Omental fat pad (tissue), 4 donors: ENCODE measurements around the gene ZNF674. TPM values are rescaled to one million over a fixed set of nuclear protein-coding genes. Genes with fewer than 3 reads are reported as not detected.

Experiments
- ATAC-seq: fragments of 150-250 bp; one replicate; pipeline ENCODE4 v1.9.1; 2016; ENCODE audit warnings: mild to moderate bottlenecking, moderate library complexity; ENCODE audit not compliant: low FRiP score
- DNase-seq: peaks from one replicate; pipeline ENCODE4 v3.0.0-alpha.2; 2019; ENCODE audit warnings: low spot score
- CTCF ChIP-seq, 3 donors: fragments of 450-650 bp; IDR thresholded peaks; one replicate each; pipeline ENCODE4 v1.5.1; 2016 to 2017; ENCODE audit warnings: antibody characterized with exemption in 3 of 3, mild to moderate bottlenecking in 3 of 3, moderate library complexity in 2 of 3
- total RNA-seq, 4 donors: library from RNA; depleted of rRNA; stranded (reverse); fragments of >200 nt; gene quantifications; one replicate each; pipeline ENCODE4 v1.1.0, GENCODE V29; 2016

ZNF674 gene
- total RNA-seq, 4 donors from 2014 or later = 1.9 to 5.2 (median 2.5) TPM

- no peak for DNase-seq
- no peak for ATAC-seq
- TF ChIP-seq CTCF (IDR thresholded peaks at IDR 0.05) = no peak
Observed at GRCh38 chrX:46569621-46570020, 24.4 kb upstream of the ZNF674 start.

GRCh38 chrX:46567388-46567787 lies 22.2 kb upstream of the ZNF674 start:
- no peak for ATAC-seq
- DNase-seq = no peak
- TF ChIP-seq CTCF (IDR thresholded peaks at IDR 0.05) = no peak

GRCh38 chrX:46561824-46562657 lies 16.8 kb upstream of the ZNF674 start:
- ATAC-seq = no peak
- TF ChIP-seq CTCF (IDR thresholded peaks at IDR 0.05) = no peak
- DNase-seq = no peak

GRCh38 chrX:46559062-46559461 lies 13.8 kb upstream of the ZNF674 start:
- no peak for TF ChIP-seq CTCF (IDR thresholded peaks at IDR 0.05)
- DNase-seq (no peak), ATAC-seq (no peak)

- DNase-seq (no peak), ATAC-seq (no peak)
- no peak for TF ChIP-seq CTCF (IDR thresholded peaks at IDR 0.05)
Observed at GRCh38 chrX:46554942-46555341, 9.7 kb upstream of the ZNF674 start.

GRCh38 chrX:46553935-46554334 lies 8.7 kb upstream of the ZNF674 start:
- DNase-seq = no peak
- no peak for TF ChIP-seq CTCF (IDR thresholded peaks at IDR 0.05)
- ATAC-seq = no peak

- TF ChIP-seq CTCF (IDR thresholded peaks at IDR 0.05) = no peak
- DNase-seq (no peak), ATAC-seq (no peak)
Observed at GRCh38 chrX:46551494-46552128, 6.4 kb upstream of the ZNF674 start.
